Measurements from ENCODE around the gene GRN.
A peak's percentile ranks its signal among the peaks of the same experiment; 100 is the strongest.

GRCh38 chr17:44400226-44400847 is 55.2 kb downstream of the GRN start:
- TF ChIP-seq CTCF (IDR thresholded peaks at IDR 0.05; ENCODE audit: insufficient read depth, low read depth, low read length): peak; percentile 61
- no peak for TF ChIP-seq EZH2 (IDR thresholded peaks at IDR 0.05; ENCODE audit: insufficient read depth, low read length)

All from astrocyte (in vitro differentiated cells and primary cell).